Type B pancreatic cell (in vitro differentiated cells): Measurements from ENCODE around the gene LRRN3. TPM values are rescaled to one million over a fixed set of nuclear protein-coding genes. Genes with fewer than 3 reads are reported as not detected.
A peak's percentile ranks its signal among the peaks of the same experiment; 100 is the strongest.

ENCODE experiments used
- DNase-seq: peaks from one replicate; pipeline ENCODE4 v3.0.0; 2021; ENCODE audit warnings: mixed read lengths; ENCODE audit not compliant: unreplicated experiment; ENCODE audit errors: extremely low spot score
- H3K27ac Mint-ChIP-seq: 2 replicates; pipeline ENCODE4 v1.8.0; 2021; ENCODE audit warnings: mild to moderate bottlenecking, mixed read lengths
- H3K27me3 Mint-ChIP-seq: 2 replicates; pipeline ENCODE4 v1.8.0; 2021; ENCODE audit warnings: mixed read lengths
- H3K36me3 Mint-ChIP-seq: 2 replicates; pipeline ENCODE4 v1.8.0; 2021; ENCODE audit warnings: mixed read lengths
- H3K4me1 Mint-ChIP-seq: one replicate; pipeline ENCODE4 v1.8.0; 2021; ENCODE audit warnings: mixed read lengths; ENCODE audit not compliant: unreplicated experiment
- H3K4me3 Mint-ChIP-seq: 2 replicates; pipeline ENCODE4 v1.8.0; 2021; ENCODE audit warnings: mild to moderate bottlenecking, mixed read lengths
- H3K9me3 Mint-ChIP-seq: 2 replicates; pipeline ENCODE4 v1.8.0; 2021; ENCODE audit warnings: mixed read lengths
- CTCF ChIP-seq: fragments of 200-600 bp; sonication (generic); conservative IDR thresholded peaks from 2 replicates; pipeline ENCODE4 v1.5.0; 2021; ENCODE audit warnings: antibody characterized with exemption, mild to moderate bottlenecking
- long read RNA-seq: library from polyadenylated mRNA; unstranded; transcript quantifications from one replicate; pipeline ENCODE4 v2.0.0, GENCODE V29; 2020
- total RNA-seq: library from RNA; stranded (reverse); gene quantifications from 2 replicates; pipeline ENCODE4 v1.2.1, GENCODE V29; 2021; ENCODE audit warnings: low replicate concordance

Gene LRRN3
- total RNA-seq, result 4.9 and 12.9 TPM in 2 replicates
- long read RNA-seq, transcript LRRN3-203 (2 exons, 3,513 nt), result minor isoform, 5 of 20 reads
- long read RNA-seq, transcript LRRN3-201 (3 exons, 3,099 nt), result major isoform, 9 of 20 reads
- long read RNA-seq, partial matches to known transcripts, result 1 of 20 reads
- long read RNA-seq, other reads (novel, unspliced or antisense), result 1 of 20 reads

- peaks cover 32% of the 10 kb centered on the region for H3K4me1 Mint-ChIP-seq
- no peak for TF ChIP-seq CTCF
- H3K27ac Mint-ChIP-seq, result no peak within 1 kb of the TSS
- H3K9me3 Mint-ChIP-seq, result no peaks in the 10 kb centered on the region
- H3K36me3 Mint-ChIP-seq, result no peaks in the 10 kb centered on the region
- H3K27me3 Mint-ChIP-seq, result no peaks in the 10 kb centered on the region
- no peak for DNase-seq
- peak within 1 kb of the TSS; percentile 88 for H3K4me3 Mint-ChIP-seq
These were observed at the start of gene LRRN3 for GRCh38 chr7:111090846-111091245. Gene LRRN3, plus strand, starts transcription at chr7:111091127. Its CDS starts 31,646 bp downstream, at chr7:111122773.

GRCh38 chr7:111041577-111041976, 49.4 kb upstream of the LRRN3 start:
- no peak overlapping the region for H3K27ac Mint-ChIP-seq
- no peaks in the 10 kb centered on the region for H3K36me3 Mint-ChIP-seq
- no peak for TF ChIP-seq CTCF
- no peak overlapping the region for H3K4me3 Mint-ChIP-seq
- no peaks in the 10 kb centered on the region for H3K27me3 Mint-ChIP-seq
- no peaks in the 10 kb centered on the region for H3K4me1 Mint-ChIP-seq
- H3K9me3 Mint-ChIP-seq, result no peaks in the 10 kb centered on the region
- no peak for DNase-seq

- TF ChIP-seq CTCF, result no peak
- Mint-ChIP-seq H3K27ac (no peak overlapping the region), H3K36me3 (no peaks in the 10 kb centered on the region), H3K9me3 (no peaks in the 10 kb centered on the region), H3K27me3 (no peaks in the 10 kb centered on the region), H3K4me3 (no peak overlapping the region), H3K4me1 (no peaks in the 10 kb centered on the region)
- DNase-seq, result no peak
These were observed 48.1 kb upstream of the LRRN3 start for GRCh38 chr7:111042842-111043241.

GRCh38 chr7:111043561-111043960, 47.4 kb upstream of the LRRN3 start:
- no peak for TF ChIP-seq CTCF
- Mint-ChIP-seq H3K4me3 (no peak overlapping the region), H3K36me3 (no peaks in the 10 kb centered on the region), H3K9me3 (peaks cover 4% of the 10 kb centered on the region), H3K4me1 (no peaks in the 10 kb centered on the region), H3K27ac (no peak overlapping the region), H3K27me3 (no peaks in the 10 kb centered on the region)
- no peak for DNase-seq

- Mint-ChIP-seq H3K4me3 (no peak overlapping the region), H3K4me1 (no peaks in the 10 kb centered on the region), H3K36me3 (no peaks in the 10 kb centered on the region), H3K9me3 (peaks cover 4% of the 10 kb centered on the region), H3K27me3 (no peaks in the 10 kb centered on the region), H3K27ac (no peak overlapping the region)
- no peak for TF ChIP-seq CTCF
- no peak for DNase-seq
These were observed 45.5 kb upstream of the LRRN3 start for GRCh38 chr7:111045449-111045848.

- no peak for TF ChIP-seq CTCF
- DNase-seq, result no peak
- H3K4me1 Mint-ChIP-seq, result no peaks in the 10 kb centered on the region
- H3K4me3 Mint-ChIP-seq, result no peak overlapping the region
- no peak overlapping the region for H3K27ac Mint-ChIP-seq
- no peaks in the 10 kb centered on the region for H3K27me3 Mint-ChIP-seq
- H3K9me3 Mint-ChIP-seq, result peaks cover 4% of the 10 kb centered on the region
- no peaks in the 10 kb centered on the region for H3K36me3 Mint-ChIP-seq
These were observed 43.3 kb upstream of the LRRN3 start for GRCh38 chr7:111047595-111047994.
